Thoracic aorta endothelial cell (primary cell): ENCODE measurements around the gene EXOC6B. TPM values are rescaled to one million over a fixed set of nuclear protein-coding genes. Genes with fewer than 3 reads are reported as not detected.

Source experiments
- small RNA-seq: library from RNA; depleted of rRNA; stranded (forward); fragments of <200 nt; gene quantifications from one replicate; pipeline ENCODE3, GENCODE V24; 2012
- total RNA-seq: library from RNA; depleted of rRNA; stranded (reverse); fragments of >200 nt; gene quantifications from 2 replicates; pipeline ENCODE4 v1.2.3, GENCODE V29; 2012

EXOC6B gene
- total RNA-seq, result 38.2 and 54.7 TPM in 2 replicates

DNA sequence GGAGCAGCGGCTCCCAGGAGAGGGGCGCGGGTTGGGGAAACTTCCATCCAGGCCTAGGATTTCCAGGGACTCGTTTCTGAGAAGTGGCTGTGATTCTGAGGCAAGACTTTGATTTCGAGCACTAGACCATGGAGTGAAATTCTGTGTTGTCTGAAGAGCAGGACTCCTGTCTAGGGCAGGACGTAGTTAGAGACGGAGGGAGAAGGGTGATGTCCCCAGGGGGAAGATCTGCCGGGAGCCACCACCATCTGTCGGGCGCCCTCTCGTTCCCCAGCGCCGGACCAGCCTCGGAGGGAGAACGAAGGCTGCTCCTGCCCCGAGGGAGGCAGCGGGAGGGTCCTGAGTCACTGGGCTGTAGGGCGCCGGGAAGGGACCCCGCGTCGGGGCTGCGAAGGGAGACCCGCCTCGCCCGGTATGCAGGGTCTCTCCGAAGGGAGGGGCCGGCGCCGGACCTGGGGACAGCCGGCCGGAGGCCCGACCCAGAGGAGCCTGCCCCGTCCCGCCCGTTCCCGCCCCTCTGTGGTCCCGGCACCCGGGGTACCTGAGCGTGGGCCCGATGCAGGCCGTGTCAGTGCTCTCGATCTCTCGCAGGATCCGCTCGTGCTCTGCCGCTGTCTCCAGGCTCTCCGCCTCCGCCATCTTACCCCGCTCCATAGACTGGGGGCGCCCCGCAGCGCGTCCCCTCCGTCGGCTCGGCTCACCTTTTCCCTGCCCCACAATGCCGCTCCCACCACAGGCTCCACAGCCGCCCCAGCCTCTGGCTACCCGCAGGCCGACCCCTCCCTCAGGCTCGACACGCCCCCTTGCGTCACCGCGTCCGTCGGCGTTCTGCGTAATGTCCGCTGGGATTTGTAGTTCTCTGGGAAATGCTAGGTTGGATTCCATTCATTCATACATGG lies at the start of gene EXOC6B:
Gene EXOC6B (minus strand): TSS at position 777 of the 899 bp plus-strand sequence.

DNA sequence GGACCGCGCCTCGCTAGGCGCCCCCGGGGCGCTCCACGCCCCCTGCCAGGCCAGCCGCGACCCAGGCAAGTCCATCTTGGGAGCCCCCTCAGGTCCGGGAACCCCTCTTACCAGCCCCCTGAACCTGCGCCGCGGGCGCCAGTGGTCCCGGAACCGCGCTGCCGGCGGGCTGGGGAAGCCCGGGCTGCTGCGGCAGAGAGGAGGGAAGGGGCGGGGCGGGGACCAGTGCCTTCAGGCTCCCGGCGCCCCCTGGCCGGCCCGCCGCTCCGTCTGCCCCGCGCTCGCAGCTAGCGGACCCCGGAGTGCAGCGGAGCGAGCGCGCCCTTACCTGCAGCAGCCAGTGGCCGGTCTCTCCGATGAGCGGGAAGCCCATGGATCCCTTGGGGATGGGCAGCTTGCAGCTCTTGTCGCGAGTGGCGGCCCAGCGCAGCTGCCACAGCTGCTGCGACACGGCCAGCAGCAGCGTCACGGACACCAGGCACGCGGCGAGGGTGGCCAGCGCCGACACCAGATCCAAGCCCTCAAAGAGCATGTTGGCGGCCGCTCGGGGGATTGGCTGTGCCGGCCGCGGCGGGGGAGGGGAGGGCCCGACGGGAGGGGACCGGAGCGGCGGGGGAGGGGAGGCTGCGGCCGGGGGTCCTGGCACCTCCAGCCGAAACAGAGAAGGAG lies 678.4 kb downstream of the EXOC6B start, which contains the start of gene CYP26B1:
Gene CYP26B1 (minus strand): TSS at position 560 of the 669 bp plus-strand sequence. CDS start 28 bp downstream, at position 532.

Small RNA genes lying within 50 kb of the gene (small RNA-seq; reads per million reads assigned to genes)
- gene RF00592 (not detected), gene RNU2-39P (not detected)

Other genes starting within 250 kb of the EXOC6B start
- gene SPR, start 61.4 kb upstream of the EXOC6B start, total RNA-seq, result 35.9 and 40.7 TPM in 2 replicates
- not detected in 2 replicates for gene EMX1, start 91.5 kb upstream of the EXOC6B start, total RNA-seq
- gene SFXN5, start 245.7 kb upstream of the EXOC6B start, total RNA-seq, result 16.0 and 19.1 TPM in 2 replicates